Vagina (tissue), 2 donors: ENCODE measurements around the gene QKI. TPM values are rescaled to one million over a fixed set of nuclear protein-coding genes. Genes with fewer than 3 reads are reported as not detected.

ENCODE experiments used
- DNase-seq, 2 donors: peaks; one replicate each; pipeline ENCODE4 v3.0.0-alpha.2; 2017; ENCODE audit errors: extremely low spot score in 2 of 2
- H3K27ac ChIP-seq: fragments of 200-600 bp; sonication (generic); one replicate; pipeline ENCODE4 v1.5.1; 2019
- H3K27me3 ChIP-seq: fragments of 200-600 bp; sonication (generic); one replicate; pipeline ENCODE4 v1.5.1; 2019
- H3K36me3 ChIP-seq, 2 donors: fragments of 200-600 bp; sonication (generic); one replicate each; pipeline ENCODE4 v1.5.1; 2017 to 2019
- H3K4me1 ChIP-seq: fragments of 200-600 bp; sonication (generic); one replicate; pipeline ENCODE4 v1.5.1; 2019
- H3K4me3 ChIP-seq, 2 donors: fragments of 200-600 bp; sonication (generic); 1 replicate in 1 of 2; 2 replicates in 1 of 2; pipeline ENCODE4 v1.5.1; 2016 to 2019
- H3K9me3 ChIP-seq: fragments of 200-600 bp; sonication (generic); one replicate; pipeline ENCODE4 v1.5.1; 2019
- POLR2A ChIP-seq, 2 donors: fragments of 450-650 bp; IDR thresholded peaks; one replicate each; pipeline ENCODE4 v1.6.1; 2017; ENCODE audit warnings: antibody characterized with exemption in 2 of 2, mild to moderate bottlenecking in 2 of 2, moderate library complexity in 2 of 2
- POLR2AphosphoS5 ChIP-seq, 2 donors: sonication (generic); formaldehyde crosslinking; IDR thresholded peaks; one replicate each; pipeline ENCODE4 v1.9.0; 2017; ENCODE audit warnings: antibody characterized with exemption in 2 of 2, mild to moderate bottlenecking in 2 of 2, low read depth in 1 of 2; ENCODE audit not compliant: insufficient read depth in 1 of 2
- intact Hi-C: fragments of 100-400 bp; cut with DNase I; formaldehyde crosslinking; loops from one replicate; pipeline ENCODE4 v1.15.1; 2023
- total RNA-seq: library from RNA; depleted of rRNA; stranded (reverse); fragments of >200 nt; gene quantifications from one replicate; pipeline ENCODE4 v1.2.3, GENCODE V29; 2016
- TF ChIP-seq, protein P1 (sequence below), 3 experiments: fragments of 450-650 bp in 2 of 3; fragments of 200-600 bp in 1 of 3; sonication (generic) in 1 of 3; IDR thresholded peaks; one replicate each; pipeline ENCODE4 v1.5.1; 2017 to 2019; ENCODE audit warnings: antibody characterized with exemption in 3 of 3, mild to moderate bottlenecking in 2 of 3, moderate library complexity in 2 of 3

Gene QKI
- total RNA-seq, 1 donor from 2014 or later: 142 TPM

- peak in 1 of 2 donors; percentile 83 for DNase-seq
- no peaks in the 10 kb centered on the region for H3K27me3 ChIP-seq
- intact Hi-C loops: no loop called here
- TF ChIP-seq POLR2A (IDR thresholded peaks at IDR 0.05) (no peak), POLR2AphosphoS5 (IDR thresholded peaks at IDR 0.05; ENCODE audit: insufficient read depth in 1 of 2, low read depth in 1 of 2) (no peak)
- TF ChIP-seq, protein P1, sequence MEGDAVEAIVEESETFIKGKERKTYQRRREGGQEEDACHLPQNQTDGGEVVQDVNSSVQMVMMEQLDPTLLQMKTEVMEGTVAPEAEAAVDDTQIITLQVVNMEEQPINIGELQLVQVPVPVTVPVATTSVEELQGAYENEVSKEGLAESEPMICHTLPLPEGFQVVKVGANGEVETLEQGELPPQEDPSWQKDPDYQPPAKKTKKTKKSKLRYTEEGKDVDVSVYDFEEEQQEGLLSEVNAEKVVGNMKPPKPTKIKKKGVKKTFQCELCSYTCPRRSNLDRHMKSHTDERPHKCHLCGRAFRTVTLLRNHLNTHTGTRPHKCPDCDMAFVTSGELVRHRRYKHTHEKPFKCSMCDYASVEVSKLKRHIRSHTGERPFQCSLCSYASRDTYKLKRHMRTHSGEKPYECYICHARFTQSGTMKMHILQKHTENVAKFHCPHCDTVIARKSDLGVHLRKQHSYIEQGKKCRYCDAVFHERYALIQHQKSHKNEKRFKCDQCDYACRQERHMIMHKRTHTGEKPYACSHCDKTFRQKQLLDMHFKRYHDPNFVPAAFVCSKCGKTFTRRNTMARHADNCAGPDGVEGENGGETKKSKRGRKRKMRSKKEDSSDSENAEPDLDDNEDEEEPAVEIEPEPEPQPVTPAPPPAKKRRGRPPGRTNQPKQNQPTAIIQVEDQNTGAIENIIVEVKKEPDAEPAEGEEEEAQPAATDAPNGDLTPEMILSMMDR (IDR thresholded peaks at IDR 0.05): no peak
- H3K27ac ChIP-seq: no peak overlapping the region
- no peak overlapping the region for H3K4me3 ChIP-seq
- peaks cover 12% of the 10 kb centered on the region for H3K4me1 ChIP-seq
- H3K9me3 ChIP-seq: no peaks in the 10 kb centered on the region
- no peaks in the 10 kb centered on the region for H3K36me3 ChIP-seq
Observed at GRCh38 chr6:163398815-163399214, 15.7 kb upstream of the QKI start.

DNA sequence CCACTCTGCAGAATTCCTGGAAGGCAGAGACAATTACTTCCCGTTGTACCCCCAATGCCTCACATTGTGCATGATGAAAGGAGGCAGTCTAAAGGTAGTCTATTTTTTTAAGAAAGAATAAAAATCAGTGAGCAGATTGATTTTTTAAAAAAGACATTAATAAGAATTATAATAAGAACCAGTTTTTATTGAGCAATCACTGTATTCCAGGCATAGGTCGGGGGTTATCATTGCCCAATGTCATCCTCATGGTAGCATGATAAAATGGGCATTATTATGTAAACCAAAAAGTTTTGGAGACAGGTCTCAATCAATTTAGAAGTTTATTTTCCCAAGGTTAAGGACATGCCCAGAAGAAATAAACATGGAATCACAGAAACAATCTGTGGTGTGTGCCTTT lies 14.0 kb upstream of the QKI start:
- peaks cover 18% of the 10 kb centered on the region for H3K4me1 ChIP-seq
- no peak for TF ChIP-seq POLR2A (IDR thresholded peaks at IDR 0.05)
- no peak for TF ChIP-seq POLR2AphosphoS5 (IDR thresholded peaks at IDR 0.05; ENCODE audit: insufficient read depth in 1 of 2, low read depth in 1 of 2)
- TF ChIP-seq, protein P1 (IDR thresholded peaks at IDR 0.05): no peak
- H3K36me3 ChIP-seq: no peaks in the 10 kb centered on the region
- H3K27me3 ChIP-seq: no peaks in the 10 kb centered on the region
- no peak overlapping the region for H3K27ac ChIP-seq
- DNase-seq: no peak
- intact Hi-C loops: no loop called here
- no peak overlapping the region for H3K4me3 ChIP-seq
- H3K9me3 ChIP-seq: no peaks in the 10 kb centered on the region

DNA sequence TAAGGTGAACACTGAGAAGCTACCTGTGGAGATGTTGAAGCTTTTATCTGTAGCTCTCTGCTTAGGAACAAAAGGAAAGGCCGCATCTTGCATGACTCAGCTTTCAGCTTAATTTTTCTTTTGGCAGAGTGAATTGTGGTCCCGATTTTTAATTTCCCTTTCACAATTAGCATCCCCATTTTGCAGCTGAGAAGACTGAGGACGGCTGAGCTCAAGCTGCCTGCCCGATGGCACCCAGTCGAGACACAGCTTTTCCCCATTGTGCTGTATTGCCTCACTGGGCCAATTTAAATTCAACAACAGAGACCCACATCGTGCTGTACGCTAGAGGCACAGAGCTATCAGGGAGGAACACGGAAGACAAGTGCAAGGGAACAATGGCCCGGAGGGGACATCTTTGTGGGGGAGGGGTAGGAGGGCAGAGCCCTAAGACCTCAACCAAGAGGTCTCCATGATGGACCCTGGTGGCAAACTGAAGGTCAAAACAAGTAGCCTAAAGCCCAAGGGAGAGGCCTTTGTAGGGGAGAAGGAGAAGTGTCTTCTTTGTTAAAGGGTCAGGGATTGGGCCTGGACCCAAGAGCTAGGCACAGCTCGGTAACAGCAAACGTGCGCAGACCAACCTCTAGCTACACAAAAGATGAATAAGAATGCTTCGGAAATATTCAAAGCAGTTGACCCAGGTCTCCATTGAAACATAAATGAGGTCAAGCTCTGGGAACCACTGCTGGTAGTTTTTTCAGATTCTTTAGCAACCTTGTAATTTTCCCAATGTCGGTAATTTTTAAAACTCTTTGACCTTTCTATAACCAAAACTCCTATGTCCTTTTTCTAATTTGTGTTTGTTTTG lies 13.3 kb upstream of the QKI start:
- no peak overlapping the region for H3K27ac ChIP-seq
- no peak for DNase-seq
- intact Hi-C loops: no loop called here

DNA sequence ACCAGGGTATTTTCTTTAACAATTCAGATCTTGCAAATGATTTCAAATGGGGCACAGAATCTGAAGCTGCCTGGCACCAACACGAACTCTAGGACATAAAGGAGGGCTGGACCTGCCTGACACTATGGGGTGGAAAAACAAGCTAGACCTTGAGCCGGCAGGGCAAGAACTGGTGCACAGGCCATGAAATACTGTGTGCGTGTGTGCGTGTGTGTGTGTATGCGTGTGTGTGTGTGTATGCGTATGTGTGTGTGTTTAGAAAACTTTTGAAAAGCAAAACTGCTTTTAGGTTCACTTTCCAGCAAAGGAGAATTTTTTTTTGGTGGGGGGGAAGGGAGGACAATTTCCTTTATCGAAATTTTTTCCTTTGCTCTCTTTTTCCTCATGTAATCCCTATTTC lies 11.9 kb upstream of the QKI start:
- no peak overlapping the region for H3K4me3 ChIP-seq
- no peaks in the 10 kb centered on the region for H3K9me3 ChIP-seq
- no peaks in the 10 kb centered on the region for H3K27me3 ChIP-seq
- intact Hi-C loops: no loop called here
- H3K27ac ChIP-seq: no peak overlapping the region
- no peak for DNase-seq
- H3K4me1 ChIP-seq: peaks cover 13% of the 10 kb centered on the region
- no peaks in the 10 kb centered on the region for H3K36me3 ChIP-seq
- TF ChIP-seq POLR2A (IDR thresholded peaks at IDR 0.05) (no peak), POLR2AphosphoS5 (IDR thresholded peaks at IDR 0.05; ENCODE audit: insufficient read depth in 1 of 2, low read depth in 1 of 2) (no peak)

More for the DNA sequence above, 13.3 kb upstream of the QKI start:
- Histone ChIP-seq H3K4me1 (peaks cover 22% of the 10 kb centered on the region), H3K4me3 (no peak overlapping the region), H3K36me3 (no peaks in the 10 kb centered on the region), H3K27me3 (no peaks in the 10 kb centered on the region), H3K9me3 (no peaks in the 10 kb centered on the region)
- TF ChIP-seq, protein P1 (IDR thresholded peaks at IDR 0.05): no peak
- no peak for TF ChIP-seq POLR2A (IDR thresholded peaks at IDR 0.05)
- no peak for TF ChIP-seq POLR2AphosphoS5 (IDR thresholded peaks at IDR 0.05; ENCODE audit: insufficient read depth in 1 of 2, low read depth in 1 of 2)

DNA sequence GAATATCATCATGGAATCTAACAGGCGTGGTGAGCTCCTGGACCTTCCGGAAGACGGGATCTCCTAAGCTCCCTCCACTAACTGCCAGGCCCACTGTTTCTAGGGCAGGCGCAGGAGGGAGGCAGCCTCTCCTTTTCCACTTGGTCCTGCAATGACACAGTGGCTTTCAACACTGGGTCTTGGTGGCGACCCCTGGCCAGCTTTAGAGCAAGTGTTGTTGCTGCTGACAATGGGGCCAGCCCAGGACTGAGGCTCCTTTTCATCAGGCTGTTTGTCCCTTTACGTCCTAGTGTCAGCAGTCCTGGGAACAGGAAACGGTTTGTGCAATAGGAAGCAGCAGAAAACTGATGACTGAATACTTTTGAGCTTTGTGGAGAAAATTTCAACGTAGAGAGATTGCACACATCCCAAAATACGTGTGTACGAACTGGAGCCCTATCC lies 9.7 kb upstream of the QKI start:
- no peak for DNase-seq
- intact Hi-C loops: no loop called here

More for the DNA sequence above, 9.7 kb upstream of the QKI start:
- peak overlapping the region; percentile 71 for H3K27ac ChIP-seq
- H3K4me3 ChIP-seq: no peak overlapping the region
- H3K36me3 ChIP-seq: no peaks in the 10 kb centered on the region
- peaks cover 13% of the 10 kb centered on the region for H3K4me1 ChIP-seq
- no peaks in the 10 kb centered on the region for H3K27me3 ChIP-seq
- TF ChIP-seq, protein P1 (IDR thresholded peaks at IDR 0.05): no peak
- TF ChIP-seq POLR2AphosphoS5 (IDR thresholded peaks at IDR 0.05; ENCODE audit: insufficient read depth in 1 of 2, low read depth in 1 of 2) (peak in 1 of 2 donors; percentile 47), POLR2A (IDR thresholded peaks at IDR 0.05) (no peak)
- H3K9me3 ChIP-seq: no peaks in the 10 kb centered on the region
